ENCODE results near the gene FAM219B. TPM values are rescaled to one million over a fixed set of nuclear protein-coding genes. Genes with fewer than 3 reads are reported as not detected.
A peak's percentile ranks its signal among the peaks of the same experiment; 100 is the strongest.
"Not testable (repeated sequence)": the region's sequence is repeated elsewhere in the genome, so short reads cannot be mapped to it uniquely, and the experiment has no call there.

The FAM219B gene
- total and polyA plus RNA-seq, 8 donors: 18.2 to 33.8 (median 21.2) TPM

DNA sequence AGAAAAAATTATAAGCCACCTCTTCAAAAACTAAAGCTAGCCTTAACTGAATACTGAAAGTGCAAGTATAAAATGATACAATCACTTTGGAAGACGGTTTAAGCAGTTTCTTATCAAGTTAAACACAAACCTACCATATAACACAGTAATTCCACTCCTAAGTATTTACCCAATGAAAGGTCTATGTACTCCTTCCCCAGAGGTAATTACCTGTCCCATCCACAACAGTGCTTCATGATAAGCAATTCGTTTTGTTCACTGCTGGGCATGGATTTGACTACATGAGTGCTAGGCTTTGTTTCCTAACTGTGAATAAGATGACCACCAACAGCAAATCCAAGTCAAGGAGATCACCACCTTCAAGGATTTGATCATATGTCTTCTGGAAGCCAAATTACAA is 26.9 kb upstream of the FAM219B start:
- FAIRE-seq (no peak), ATAC-seq (no peak)

DNA sequence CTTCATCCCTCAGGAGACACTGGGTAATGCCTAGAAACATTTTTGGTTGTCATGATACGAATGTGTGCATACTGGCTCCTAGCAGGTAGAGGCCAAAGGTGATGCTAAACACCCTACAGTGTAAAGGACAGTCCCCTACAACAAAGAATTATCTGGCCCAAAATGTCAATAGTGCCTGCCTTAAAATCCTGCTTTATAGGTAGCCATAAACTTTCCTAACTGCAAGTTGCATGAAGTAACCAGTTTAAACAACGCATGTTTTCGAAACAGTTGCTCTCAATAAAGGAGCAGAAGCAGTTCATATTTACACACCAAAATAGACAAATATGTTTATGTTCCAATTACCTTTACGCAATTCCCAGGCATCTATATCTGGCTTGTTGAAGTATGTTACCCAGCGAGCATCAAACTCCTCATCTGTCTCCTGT is 22.1 kb upstream of the FAM219B start:
- Histone ChIP-seq H3K4me3 (no peak overlapping the region), H3K36me3 (peaks cover 0 to 37% (median 0%) of the 10 kb centered on the region in 3 donors), H3K27me3 (no peaks in the 10 kb centered on the region), H3K27ac (no peak overlapping the region), H3K9me3 (no peaks in the 10 kb centered on the region), H3K4me1 (peaks cover 0 to 7% (median 0%) of the 10 kb centered on the region in 3 donors)
- 93% methylated on average over 5 of the region's 5 CpGs for WGBS, 2 donors
- intact Hi-C loops (cut with DNase I): no loop called here
- TF ChIP-seq, protein P1, sequence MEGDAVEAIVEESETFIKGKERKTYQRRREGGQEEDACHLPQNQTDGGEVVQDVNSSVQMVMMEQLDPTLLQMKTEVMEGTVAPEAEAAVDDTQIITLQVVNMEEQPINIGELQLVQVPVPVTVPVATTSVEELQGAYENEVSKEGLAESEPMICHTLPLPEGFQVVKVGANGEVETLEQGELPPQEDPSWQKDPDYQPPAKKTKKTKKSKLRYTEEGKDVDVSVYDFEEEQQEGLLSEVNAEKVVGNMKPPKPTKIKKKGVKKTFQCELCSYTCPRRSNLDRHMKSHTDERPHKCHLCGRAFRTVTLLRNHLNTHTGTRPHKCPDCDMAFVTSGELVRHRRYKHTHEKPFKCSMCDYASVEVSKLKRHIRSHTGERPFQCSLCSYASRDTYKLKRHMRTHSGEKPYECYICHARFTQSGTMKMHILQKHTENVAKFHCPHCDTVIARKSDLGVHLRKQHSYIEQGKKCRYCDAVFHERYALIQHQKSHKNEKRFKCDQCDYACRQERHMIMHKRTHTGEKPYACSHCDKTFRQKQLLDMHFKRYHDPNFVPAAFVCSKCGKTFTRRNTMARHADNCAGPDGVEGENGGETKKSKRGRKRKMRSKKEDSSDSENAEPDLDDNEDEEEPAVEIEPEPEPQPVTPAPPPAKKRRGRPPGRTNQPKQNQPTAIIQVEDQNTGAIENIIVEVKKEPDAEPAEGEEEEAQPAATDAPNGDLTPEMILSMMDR (IDR thresholded peaks at IDR 0.05): no peak
- no peak for ATAC-seq
- DNase-seq: no peak
- FAIRE-seq: no peak

More for the DNA sequence above, 26.9 kb upstream of the FAM219B start:
- TF ChIP-seq, protein P1 (IDR thresholded peaks at IDR 0.05): no peak
- H3K27ac ChIP-seq: no peak overlapping the region
- no peak for DNase-seq
- no peaks in the 10 kb centered on the region for H3K9me3 ChIP-seq
- H3K4me3 ChIP-seq: no peak overlapping the region
- H3K27me3 ChIP-seq: no peaks in the 10 kb centered on the region
- WGBS, 2 donors: 20 to 24% methylated on average over 2 of the region's 2 CpGs
- intact Hi-C loops (cut with DNase I): no loop called here
- H3K36me3 ChIP-seq: peaks cover 0 to 9% (median 0%) of the 10 kb centered on the region in 3 donors
- H3K4me1 ChIP-seq: peaks cover 0 to 21% (median 21%) of the 10 kb centered on the region in 3 donors

GRCh38 chr15:74924525-74924924 is 17.9 kb upstream of the FAM219B start:
- no peak for FAIRE-seq
- no peak for ATAC-seq
- Histone ChIP-seq H3K4me3 (no peak overlapping the region), H3K9me3 (no peaks in the 10 kb centered on the region), H3K27me3 (no peaks in the 10 kb centered on the region), H3K27ac (no peak overlapping the region), H3K4me1 (no peaks in the 10 kb centered on the region), H3K36me3 (peaks cover 0 to 78% (median 8%) of the 10 kb centered on the region in 3 donors)
- TF ChIP-seq, protein P1 (IDR thresholded peaks at IDR 0.05): no peak
- DNase-seq: no peak
- intact Hi-C loops (cut with DNase I): no loop called here
- 91 to 94% methylated on average over 3 of the region's 3 CpGs for WGBS, 2 donors

GRCh38 chr15:74920456-74920855 is 13.8 kb upstream of the FAM219B start:
- TF ChIP-seq, protein P1 (IDR thresholded peaks at IDR 0.05): no peak
- no peak for FAIRE-seq
- Histone ChIP-seq H3K9me3 (no peaks in the 10 kb centered on the region), H3K4me1 (no peaks in the 10 kb centered on the region), H3K27me3 (no peaks in the 10 kb centered on the region), H3K27ac (no peak overlapping the region), H3K36me3 (peaks cover 0 to 68% (median 16%) of the 10 kb centered on the region in 3 donors), H3K4me3 (no peak overlapping the region)
- ATAC-seq: peak in 1 of 4 donors; percentile 32
- DNase-seq: peak in 1 of 6 donors; percentile 26
- intact Hi-C loops (cut with DNase I): no loop called here
- WGBS, 2 donors: 86 to 88% methylated on average over 8 of the region's 8 CpGs

GRCh38 chr15:74917676-74918075 is 11.0 kb upstream of the FAM219B start:
- Histone ChIP-seq H3K36me3 (peaks cover 0 to 64% (median 11%) of the 10 kb centered on the region in 3 donors), H3K9me3 (no peaks in the 10 kb centered on the region), H3K27ac (no peak overlapping the region), H3K4me1 (no peaks in the 10 kb centered on the region), H3K4me3 (no peak overlapping the region), H3K27me3 (no peaks in the 10 kb centered on the region)
- DNase-seq (peak in 1 of 6 donors; percentile 6), FAIRE-seq (no peak), ATAC-seq (no peak)
- TF ChIP-seq, protein P1 (IDR thresholded peaks at IDR 0.05): no peak
- intact Hi-C loops (cut with DNase I): no loop called here
- WGBS, 2 donors: 88 to 89% methylated on average over 6 of the region's 6 CpGs

- DNase-seq: peak in 1 of 6 donors; percentile 3
- 93 to 96% methylated on average over 8 of the region's 8 CpGs for WGBS, 2 donors
- peaks cover 0 to 27% (median 6%) of the 10 kb centered on the region in 3 donors for H3K36me3 ChIP-seq
Measured at GRCh38 chr15:74913799-74914198, 7.1 kb upstream of the FAM219B start.

More at GRCh38 chr15:74913799-74914198, 7.1 kb upstream of the FAM219B start:
- FAIRE-seq; H3K9me3 ChIP-seq; H3K27ac ChIP-seq; H3K27me3 ChIP-seq; H3K4me1 ChIP-seq; ATAC-seq; intact Hi-C loops (cut with DNase I); H3K4me3 ChIP-seq: not testable (repeated sequence)
